Activated naive CD4-positive, alpha-beta T cell (primary cell): ENCODE measurements around the gene MTHFR.
"Not testable (repeated sequence)": the region's sequence is repeated elsewhere in the genome, so short reads cannot be mapped to it uniquely, and the experiment has no call there.

Source experiments
- DNase-seq, 4 experiments: peaks; one replicate each; lab custom pipeline; 2025; lab: John Stamatoyannopoulos, UW

MTHFR gene

DNA sequence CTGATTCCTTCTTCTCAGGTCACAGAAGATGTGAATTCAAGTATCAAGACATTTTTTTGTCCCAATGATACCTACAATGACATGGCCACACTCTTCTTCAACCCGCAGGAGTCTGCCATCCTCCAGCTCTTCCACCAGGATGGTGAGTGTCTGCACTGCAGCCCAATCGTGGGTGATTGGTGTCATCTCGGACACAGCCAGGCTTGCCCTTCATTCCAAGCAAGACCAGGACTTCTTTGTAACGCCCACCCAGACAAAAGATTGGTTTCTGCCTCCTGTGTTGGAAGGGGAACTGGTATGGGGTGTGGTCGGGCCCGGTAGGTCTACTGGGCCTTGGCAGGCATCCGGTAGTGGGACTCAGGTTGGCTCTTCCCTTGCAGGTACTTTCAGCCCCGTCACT, 27.7 kb upstream of the MTHFR start:
- DNase-seq: no peak

DNA sequence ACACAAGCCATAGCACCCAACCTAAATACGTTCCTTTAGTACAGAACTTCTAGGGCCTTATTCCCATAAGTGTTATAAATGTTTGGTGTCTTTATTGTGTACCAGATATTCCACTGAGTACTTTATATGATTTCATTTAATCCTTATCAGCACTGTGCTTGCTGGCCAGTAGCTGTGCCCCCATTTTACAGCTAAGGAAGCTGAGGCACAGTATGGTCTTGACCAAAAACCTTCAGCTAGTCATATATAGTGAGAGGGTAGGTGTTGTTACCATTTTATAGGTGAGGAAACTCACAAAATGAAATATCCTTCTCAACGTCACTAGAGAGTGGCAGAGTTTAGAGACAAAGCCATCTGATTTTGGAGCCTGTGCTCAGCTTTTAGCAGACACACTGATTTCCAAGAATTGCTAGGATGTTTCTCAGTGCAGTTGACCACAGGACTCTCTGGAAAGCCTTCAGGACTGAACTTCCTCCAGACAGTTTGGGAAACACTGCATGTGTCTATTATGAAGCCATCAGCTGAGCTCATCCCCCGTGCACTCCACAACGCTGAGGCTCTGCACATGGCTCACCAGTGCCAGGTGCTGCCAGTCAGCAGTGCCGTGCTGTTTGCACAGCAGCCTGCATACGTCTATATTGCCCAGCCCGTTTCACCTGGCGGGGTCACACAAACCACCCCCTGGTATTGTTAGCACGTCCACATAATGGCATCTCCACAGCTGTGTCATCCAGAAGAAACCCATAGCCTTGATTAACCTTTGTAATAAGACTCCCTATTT, 26.4 kb upstream of the MTHFR start:
- no peak for DNase-seq

DNA sequence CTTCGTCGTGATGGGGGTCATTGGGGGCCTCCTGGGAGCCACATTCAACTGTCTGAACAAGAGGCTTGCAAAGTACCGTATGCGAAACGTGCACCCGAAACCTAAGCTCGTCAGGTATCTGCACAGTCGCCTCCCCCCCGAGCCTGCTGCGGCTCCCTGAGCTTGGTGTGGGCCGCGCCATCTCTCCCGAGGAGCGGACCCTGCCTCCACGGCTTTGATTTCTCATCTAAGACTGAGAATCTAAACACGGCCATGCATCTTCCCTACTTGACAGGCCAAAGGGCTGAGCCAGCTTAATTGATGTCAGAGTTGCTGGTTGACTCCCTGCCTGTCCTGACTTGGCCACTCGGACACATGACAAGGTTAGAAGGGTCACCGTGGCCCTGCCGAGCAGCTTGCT, 22.7 kb upstream of the MTHFR start:
- DNase-seq: no peak

DNA sequence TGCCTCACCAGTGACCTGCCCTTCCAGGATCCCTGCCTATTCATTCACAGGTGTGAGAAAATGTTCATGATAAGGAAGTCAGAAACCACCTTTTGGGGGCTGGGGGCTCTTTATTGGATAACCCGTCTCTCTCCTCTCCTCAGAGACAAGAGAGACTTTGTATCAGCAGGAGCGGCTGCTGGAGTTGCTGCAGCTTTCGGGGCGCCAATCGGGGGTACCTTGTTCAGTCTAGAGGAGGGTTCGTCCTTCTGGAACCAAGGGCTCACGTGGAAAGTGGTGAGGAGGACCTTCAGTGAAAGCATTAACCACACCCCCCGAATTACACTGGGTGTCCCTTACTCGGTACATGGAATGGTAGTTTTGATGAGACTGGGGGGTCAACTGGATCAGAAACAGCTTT, 21.2 kb upstream of the MTHFR start:
- no peak for DNase-seq

GRCh38 chr1:11825131-11825530, 19.4 kb upstream of the MTHFR start:
- no peak for DNase-seq

GRCh38 chr1:11823366-11824137, 17.8 kb upstream of the MTHFR start:
- no peak for DNase-seq

DNA sequence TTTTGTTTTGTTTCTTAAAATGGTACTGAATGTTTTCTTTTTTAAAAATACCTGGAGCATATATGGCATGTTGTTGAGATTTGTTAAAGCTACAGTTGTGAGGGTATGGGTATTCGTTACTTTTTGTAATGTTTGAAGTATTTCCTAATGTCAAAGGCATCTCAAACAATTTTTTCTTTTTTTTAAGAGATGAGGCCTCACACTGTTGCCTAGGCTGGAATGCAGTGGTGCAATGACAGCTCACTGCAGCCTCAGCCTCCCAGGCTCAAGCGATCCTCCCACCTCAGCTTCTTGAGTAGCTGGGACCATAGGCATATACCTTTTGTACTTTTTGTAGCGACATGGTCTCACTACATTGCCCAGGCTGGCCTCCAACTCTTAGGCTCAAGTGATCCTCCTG, 16.3 kb upstream of the MTHFR start:
- DNase-seq: no peak

DNA sequence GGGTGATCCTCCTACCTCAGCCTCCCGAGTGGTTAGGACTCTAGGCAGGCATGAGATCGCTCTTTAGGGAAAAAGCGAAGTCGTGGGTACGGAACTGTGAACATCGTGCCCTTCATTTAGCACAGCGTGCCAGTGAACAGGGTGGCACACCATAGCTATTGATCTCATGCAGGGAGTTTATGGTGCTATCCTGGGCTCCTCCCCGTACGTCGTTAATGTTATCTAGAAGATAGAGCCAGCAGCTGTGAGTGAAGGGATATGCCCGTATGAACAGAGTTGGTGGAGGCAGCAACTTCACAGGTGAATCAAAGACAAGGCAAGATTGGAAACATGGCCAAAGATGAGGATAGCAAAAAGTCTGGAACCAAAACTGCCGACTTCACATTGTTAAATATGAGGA, 11.4 kb upstream of the MTHFR start:
- no peak for DNase-seq

GRCh38 chr1:11813021-11813420, 7.3 kb upstream of the MTHFR start:
- no peak for DNase-seq

GRCh38 chr1:11807133-11807532, 1.4 kb upstream of the MTHFR start:
- no peak for DNase-seq

DNA sequence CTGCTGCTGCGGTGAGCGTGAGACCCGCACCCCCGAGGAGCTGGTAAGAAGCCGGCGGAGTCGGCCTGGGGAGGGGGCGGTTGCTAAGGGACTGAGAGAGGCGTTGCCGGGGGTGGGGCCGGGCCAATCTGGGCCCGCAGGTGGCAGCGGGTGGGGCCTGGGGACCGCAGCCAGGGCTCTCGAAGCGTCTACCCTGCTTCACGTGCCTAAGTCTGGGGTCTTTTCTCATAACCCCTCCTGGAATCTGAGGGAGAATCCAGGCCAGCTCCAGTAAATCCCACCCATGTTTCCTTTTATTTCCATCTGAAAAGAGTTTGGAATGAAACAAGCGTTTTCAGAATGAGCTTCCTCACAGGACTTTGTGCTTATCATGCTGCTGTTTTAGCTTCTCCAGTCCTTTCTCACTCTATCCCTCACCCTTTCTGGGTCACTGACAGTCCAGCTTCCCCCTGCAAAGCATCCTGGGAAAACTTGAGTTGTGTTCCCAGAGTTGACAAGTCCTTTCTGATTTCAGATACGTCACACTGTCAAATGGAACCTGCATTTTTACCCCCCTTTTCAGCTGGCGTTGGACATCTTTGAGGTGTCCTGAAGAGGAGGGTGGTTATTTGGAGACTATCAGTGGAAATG, 658 bp upstream of the MTHFR start:
- DNase-seq: peak in 2 of 4 experiments; percentile 80 to 81

DNA sequence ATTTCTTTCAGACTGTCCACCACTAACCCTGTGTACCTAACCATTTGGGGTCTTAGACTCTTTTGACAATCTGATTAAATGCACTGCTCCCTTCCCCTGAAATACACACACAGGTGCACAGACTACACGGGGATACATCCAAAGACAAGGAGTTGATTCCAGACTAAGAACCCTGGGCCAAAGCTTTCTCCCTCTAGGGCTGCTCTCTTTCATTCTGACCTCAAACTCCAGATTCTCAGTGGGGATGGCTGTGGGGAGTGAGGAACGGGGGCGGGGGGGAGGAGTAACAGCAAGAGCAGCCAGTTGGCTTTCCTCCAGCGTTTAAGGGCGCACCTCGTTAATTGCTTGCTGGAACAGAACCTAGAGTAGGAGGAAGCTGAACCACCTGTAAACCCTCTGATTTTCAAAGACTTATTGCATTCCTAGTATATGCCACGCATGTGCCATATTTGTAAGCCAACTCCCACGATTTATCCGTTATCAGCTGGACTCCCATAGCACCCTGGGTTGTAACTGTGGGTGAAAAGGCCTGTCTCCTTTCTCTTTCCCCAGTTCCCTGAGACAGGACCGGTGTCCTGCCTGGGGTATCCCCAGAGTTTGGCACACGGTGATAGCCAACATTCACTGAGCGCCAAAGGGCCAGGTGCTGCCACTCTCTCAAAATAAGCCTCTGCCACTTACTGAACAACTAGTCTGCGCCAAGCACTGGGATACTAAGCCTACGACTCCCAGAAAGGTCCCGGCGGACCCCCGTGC, 920 bp downstream of the MTHFR start:
- DNase-seq: no peak

DNA sequence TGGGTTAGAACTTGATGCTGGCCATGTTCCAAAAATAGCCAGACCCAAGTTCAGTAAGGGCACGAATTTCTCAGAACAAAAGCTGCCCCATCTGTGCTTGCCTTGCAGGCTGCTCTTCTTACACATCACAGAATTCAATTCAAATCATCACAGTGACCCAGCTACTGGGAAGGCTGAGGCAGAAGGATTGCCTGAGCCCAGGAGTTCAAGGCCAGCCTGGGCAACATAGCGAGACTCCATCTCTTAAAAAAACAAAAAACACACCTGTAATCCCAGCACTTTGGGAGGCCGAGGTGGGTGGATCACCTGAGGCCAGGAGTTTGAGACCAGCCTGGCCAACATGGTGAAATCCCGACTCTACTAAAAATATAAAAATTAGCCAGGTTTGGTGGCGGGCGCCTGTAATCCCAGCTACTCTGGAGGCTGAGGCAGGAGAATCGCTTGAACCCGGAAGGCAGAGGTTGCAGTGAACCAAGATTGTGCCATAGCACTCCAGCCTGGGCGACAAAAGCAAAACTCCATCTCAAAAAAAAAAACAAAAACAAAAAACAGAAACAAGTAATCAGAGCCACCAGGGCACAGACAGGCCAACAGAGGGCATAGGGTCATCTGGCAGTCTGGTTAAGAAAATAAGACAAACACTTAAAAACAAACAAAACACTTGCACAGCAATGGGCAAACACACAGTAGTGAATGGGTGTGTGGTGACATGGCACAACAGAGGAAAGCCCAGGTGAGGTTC, 1.7 kb downstream of the MTHFR start:
- DNase-seq: not testable (repeated sequence)

DNA sequence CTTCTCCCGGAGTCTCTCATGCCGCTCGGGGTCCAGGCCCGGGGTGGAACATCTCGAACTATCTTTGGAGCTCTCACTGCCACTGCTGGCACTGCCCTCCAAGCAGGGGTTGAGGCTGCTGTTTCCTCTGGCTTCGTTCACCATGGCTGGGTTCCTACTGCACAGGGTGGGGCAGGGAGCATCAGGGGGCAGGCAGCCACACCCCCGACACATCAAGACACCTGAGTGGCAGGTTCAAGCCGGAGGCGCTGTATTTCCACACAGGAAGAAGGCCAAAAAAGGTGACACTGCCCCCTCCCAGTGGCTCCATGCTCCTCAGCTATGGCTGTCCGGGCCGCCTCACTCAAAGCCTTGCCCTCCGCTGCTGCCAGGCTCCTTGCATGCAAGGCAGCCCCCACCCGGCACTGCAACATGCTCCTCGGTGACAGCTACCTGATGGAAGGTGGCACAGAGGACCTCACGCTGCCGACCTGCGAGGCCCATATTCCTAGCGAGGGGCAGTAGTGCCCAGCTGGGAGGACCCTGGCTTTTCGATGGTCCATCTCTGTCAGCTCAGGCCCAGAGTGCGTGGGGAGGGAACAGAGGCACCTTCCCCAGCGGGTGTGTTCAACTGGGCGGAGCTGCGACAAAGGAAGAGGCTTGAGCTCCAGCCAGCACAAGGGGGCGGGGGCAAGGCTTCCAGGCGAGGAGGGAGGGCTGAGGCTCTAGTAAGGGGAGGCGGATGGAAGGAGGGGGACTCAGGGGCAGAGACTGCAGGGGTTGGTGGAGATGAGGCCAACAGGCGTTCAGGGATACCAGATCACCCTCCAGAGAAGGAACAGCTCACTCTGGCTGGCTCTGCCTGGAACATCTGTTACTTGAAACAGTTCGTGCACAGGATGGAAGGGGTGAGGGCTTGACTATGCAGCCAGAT, 2.5 kb downstream of the MTHFR start:
- DNase-seq: peak; percentile 14 to 67 (median 31)

- no peak for DNase-seq
Observed at GRCh38 chr1:11802616-11802972, 3.2 kb downstream of the MTHFR start.

GRCh38 chr1:11800756-11801433, 4.9 kb downstream of the MTHFR start:
- no peak for DNase-seq

- no peak for DNase-seq
Observed at GRCh38 chr1:11800391-11800755, 5.4 kb downstream of the MTHFR start.

DNA sequence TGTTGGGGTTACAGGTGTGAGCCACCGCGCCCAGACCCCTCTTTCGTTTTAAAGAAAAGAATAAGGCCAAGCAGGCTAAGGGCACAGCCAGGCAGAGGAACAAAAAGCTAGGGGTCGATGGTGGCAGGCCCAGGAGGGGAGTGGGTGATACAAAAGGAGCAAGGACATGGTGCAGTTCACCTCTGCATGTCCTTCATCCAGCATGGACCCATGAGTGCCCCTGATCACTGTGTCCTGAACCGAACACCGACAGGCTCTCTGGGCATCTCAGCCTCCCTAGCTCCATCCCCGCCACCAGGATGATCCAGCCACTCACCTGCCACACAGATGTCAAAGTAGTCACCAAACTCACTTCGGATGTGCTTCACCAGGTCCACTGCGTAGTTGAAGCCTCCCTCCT, 5.9 kb downstream of the MTHFR start:
- DNase-seq: no peak

- DNase-seq: no peak
Observed at GRCh38 chr1:11799099-11799498, 6.7 kb downstream of the MTHFR start.
